GM13977 (cell line): ENCODE data around the gene PTPA.
A peak's percentile ranks its signal among the peaks of the same experiment; 100 is the strongest.
"Not testable (repeated sequence)": the region's sequence is repeated elsewhere in the genome, so short reads cannot be mapped to it uniquely, and the experiment has no call there.

Experiments
- DNase-seq: peaks from one replicate; pipeline ENCODE4 v3.0.0; 2012; ENCODE audit warnings: low spot score
- in situ Hi-C: fragments of 300-500 bp; cut with MboI; formaldehyde crosslinking; loops from one replicate; pipeline ENCODE4 v1.12.0; 2022; ENCODE audit warnings: low sequenced_read_pairs, low pct_unique_long_range_greater_than_20kb, mixed read lengths, inconsistent platforms; ENCODE audit not compliant: unreplicated experiment
- TF ChIP-seq, protein P1 (sequence below): IDR thresholded peaks from 2 replicates; pipeline ENCODE4 v1.5.1; 2012; ENCODE audit warnings: mild to moderate bottlenecking, control low read depth; ENCODE audit not compliant: insufficient read depth; ENCODE audit errors: extremely low read depth, missing control alignments

The PTPA gene

DNA sequence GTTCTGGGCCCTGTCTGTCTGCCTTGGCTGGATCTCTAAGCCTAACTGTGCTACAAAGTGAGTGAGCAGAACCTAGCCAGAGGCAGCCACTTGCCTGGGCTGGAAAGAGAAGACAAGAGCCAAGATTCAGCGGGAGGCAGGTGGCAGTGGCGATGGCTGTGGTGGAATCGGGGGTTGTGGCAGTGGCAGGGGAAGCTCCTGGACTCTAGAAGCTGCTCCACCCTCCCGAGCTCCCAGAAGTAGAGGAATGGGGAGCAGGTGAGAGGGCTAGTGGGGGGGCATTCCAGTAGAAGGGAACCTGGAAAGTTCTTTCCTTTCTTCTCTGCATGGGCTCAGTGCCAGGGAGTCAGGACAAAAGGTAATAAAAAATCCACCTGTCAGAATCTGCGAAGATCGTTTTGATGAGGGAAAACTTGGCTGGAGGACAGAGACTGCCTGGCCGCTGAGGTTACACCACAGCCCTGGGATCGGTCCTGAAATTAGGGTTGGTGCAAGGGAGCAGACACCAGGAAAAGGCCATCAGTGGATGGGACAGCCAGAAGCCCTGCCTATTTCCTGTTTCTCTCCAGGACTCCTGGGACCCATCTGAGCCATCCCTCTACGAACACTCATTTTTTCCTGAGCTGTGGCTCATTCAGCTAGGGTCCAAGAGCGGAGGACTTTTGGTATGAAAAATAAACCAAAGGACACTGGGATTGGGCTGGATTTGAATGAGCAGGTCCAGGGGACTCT, 2.2 kb upstream of the PTPA start:
- TF ChIP-seq, protein P1, sequence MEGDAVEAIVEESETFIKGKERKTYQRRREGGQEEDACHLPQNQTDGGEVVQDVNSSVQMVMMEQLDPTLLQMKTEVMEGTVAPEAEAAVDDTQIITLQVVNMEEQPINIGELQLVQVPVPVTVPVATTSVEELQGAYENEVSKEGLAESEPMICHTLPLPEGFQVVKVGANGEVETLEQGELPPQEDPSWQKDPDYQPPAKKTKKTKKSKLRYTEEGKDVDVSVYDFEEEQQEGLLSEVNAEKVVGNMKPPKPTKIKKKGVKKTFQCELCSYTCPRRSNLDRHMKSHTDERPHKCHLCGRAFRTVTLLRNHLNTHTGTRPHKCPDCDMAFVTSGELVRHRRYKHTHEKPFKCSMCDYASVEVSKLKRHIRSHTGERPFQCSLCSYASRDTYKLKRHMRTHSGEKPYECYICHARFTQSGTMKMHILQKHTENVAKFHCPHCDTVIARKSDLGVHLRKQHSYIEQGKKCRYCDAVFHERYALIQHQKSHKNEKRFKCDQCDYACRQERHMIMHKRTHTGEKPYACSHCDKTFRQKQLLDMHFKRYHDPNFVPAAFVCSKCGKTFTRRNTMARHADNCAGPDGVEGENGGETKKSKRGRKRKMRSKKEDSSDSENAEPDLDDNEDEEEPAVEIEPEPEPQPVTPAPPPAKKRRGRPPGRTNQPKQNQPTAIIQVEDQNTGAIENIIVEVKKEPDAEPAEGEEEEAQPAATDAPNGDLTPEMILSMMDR, result no peak
- in situ Hi-C loops, result no loop called here
- DNase-seq, result no peak

DNA sequence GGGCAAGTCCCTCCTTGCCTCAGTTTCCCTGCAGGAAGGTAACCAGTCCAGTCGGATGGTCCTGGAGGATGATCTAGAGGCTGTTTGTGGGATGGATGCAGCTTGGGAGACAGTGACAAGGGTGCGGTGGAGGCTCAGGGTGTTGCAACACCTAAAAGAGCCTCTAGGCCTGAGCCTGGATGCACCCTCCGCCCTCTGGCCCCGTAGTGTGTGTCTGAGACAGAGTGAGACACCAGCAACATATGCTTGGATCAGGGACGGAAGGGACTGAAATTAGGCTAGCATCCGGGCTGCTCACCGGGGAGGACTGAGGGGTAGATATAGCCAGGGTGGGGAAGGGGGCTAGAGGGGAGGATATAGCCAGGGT, 1.7 kb upstream of the PTPA start:
- no peak for DNase-seq
- in situ Hi-C loops, result no loop called here
- TF ChIP-seq, protein P1, result no peak

DNA sequence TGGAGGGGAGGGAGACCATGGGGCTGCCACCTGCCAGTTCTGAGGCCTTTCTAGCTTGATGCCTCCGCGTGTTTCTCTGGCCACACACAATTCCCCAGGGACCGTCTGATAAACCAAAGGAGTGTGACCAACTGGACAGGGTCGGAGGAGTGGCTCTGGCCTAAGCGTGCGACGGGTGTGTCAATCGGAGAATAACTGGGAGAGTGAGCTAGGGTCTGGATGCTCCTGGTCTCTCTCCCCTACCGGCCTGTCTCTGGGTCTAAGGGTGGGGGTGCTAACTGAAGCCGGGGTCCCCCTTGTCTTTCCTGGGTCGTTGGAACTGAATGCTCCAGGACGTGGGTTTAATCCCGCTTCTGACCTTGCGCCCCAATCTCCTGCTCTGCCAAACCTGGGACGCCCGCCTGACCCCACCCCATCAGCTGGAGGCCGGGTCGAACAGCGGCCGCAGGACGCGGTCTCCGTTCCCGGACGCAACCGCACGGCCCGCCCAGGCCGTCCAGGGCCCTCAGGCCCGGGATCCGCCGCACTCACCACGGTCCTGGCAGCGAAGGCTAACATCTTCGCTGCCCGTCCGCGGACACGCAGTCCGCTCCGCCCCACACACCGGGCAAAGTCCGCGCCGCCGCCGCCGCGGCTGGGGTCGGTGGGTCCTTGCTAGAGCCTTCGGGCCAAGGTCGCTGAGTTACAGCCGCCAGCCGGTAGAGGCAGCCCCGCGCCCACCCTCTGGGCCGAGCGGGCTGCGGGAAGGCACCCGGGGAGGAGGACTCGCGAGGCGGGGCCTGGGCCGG, 1.1 kb upstream of the PTPA start:
- no peak for DNase-seq
- in situ Hi-C loops, result no loop called here
- TF ChIP-seq, protein P1, result no peak

DNA sequence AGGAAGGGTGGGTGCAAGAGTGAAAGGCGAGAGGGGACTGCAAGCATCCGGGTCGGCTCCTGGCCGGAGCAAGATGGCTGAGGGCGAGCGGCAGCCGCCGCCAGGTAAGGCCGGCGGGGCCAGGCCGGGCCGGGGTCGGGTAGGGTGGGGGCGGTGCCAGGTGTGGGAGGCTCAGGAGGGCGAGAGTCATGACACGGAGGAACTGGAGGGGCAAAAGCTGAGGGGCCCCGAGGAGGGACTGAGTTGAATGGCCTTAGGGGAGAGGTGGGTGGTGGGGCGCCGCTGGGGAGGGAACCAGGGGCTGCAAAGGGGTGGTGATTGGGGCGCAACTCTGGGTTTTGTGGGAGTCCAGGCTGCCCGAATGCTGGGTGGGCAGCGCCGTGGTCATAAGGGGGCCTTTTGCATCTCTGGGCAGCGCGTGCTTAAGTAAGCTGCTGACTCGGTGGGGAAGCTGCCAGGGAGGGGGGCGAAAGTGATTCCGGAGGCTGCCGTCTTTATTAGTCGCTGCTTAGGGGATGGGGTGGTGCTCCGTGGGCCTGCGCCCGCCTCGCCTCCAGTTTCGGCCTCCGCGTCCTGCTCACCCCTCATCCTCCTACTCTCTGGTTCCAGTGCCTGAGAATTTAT, 425 bp downstream of the PTPA start:
- in situ Hi-C loops, result no loop called here
- peak; percentile 67 for DNase-seq
- TF ChIP-seq, protein P1, result no peak

DNA sequence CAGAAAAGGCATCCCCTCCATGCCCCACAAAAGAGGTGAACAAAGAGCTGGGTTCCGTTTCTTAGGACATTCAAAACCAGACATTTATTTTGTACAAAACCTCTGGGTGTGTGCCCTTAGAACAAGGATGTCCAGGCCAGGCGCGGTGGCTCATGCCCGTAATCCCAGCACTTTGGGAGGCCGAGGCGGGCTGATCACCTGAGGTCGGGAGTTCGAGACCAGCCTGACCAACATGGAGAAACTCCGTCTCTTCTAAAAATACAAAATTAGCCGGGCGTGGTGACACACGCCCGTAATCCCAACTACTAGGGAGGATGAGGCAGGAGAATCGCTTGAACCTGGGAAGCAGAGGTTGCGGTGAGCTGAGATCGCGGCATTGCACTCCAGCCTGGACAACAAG, 1.3 kb downstream of the PTPA start:
- DNase-seq, in situ Hi-C loops: not testable (repeated sequence)

DNA sequence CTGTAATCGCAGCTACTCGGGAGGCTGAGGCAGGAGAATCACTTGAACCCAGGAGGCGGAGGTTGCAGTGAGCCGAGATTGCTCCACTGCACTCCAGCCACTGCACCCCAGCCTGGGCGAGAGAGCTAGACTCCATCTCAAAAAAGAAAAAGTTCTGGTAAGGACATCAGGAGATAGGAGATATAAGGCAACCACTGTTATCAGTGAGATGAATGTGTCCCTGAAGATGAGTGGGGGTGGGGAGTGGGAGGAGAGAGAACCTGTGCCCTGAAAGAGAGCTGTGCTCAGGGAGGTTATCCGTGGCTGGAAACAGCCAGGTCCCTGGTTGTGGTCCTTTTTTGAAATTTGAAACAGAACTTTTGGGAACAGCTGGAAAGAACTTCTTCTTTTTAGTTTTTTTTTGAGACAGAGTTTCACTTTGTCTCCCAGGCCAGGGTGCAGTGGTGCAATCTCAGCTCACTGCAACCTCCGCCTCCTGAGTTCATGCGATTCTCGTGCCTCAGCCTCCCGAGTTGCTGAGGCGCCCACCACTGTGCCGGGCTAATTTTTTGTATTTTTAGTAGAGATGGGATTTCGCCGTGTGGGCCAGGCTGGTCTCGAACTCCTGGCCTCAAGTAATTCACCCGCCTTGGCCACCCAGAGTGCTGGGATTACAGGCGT, 2.6 kb downstream of the PTPA start:
- DNase-seq, result no peak
- TF ChIP-seq, protein P1, result no peak
- in situ Hi-C loops, result no loop called here

DNA sequence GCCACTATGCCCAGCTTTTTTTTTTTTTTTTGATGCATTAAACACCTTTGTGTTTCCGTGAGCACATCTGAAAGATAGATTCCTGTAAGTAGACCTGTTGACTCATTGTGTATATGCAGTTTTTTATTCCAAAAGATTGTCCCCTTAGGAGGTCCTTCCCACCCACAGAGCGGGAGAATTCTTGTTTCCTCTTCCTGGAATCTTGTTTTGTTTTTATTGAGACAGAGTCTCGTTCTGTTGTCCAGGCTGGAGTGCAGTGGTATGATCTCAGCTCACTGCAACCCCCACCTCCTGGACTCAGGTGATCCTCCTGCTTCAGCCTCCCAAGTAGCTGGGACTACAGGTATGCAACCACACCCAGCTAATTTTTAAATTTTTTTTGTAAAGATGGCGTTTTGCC, 7.6 kb downstream of the PTPA start:
- no peak for DNase-seq
- in situ Hi-C loops, result no loop called here
- TF ChIP-seq, protein P1, result no peak
